Measurements from ENCODE around the gene ZFYVE27.

GRCh38 chr10:97718659-97719142 is 18.2 kb upstream of the ZFYVE27 start:
- TF ChIP-seq CTCF (IDR thresholded peaks at IDR 0.05): no peak
- TF ChIP-seq EP300 (IDR thresholded peaks at IDR 0.05): no peak
- TF ChIP-seq POLR2A (IDR thresholded peaks at IDR 0.05): no peak

Data from ovary (tissue), 3 donors.